SJSA1 (cell line): Measurements from ENCODE around the gene CDYL. TPM values are rescaled to one million over a fixed set of nuclear protein-coding genes. Genes with fewer than 3 reads are reported as not detected.
A peak's percentile ranks its signal among the peaks of the same experiment; 100 is the strongest.

Source experiments
- DNase-seq, 2 experiments: peaks; one replicate each; pipeline ENCODE4 v3.0.0-alpha.2; 2015 to 2020; ENCODE audit warnings: low spot score in 2 of 2, low read depth in 1 of 2
- H3K27ac ChIP-seq: fragments of 250-450 bp; sonication (Bioruptor Pico); 2 replicates; pipeline ENCODE4 v1.5.1; 2020; ENCODE audit warnings: mild to moderate bottlenecking, moderate library complexity
- H3K27me3 ChIP-seq: fragments of 250-450 bp; sonication (Bioruptor Pico); replicated peaks from 2 replicates; pipeline ENCODE4 v1.5.1; 2020; ENCODE audit warnings: mild to moderate bottlenecking, moderate library complexity
- H3K36me3 ChIP-seq: fragments of 250-450 bp; sonication (Bioruptor Pico); 2 replicates; pipeline ENCODE4 v1.5.1; 2020; ENCODE audit warnings: mild to moderate bottlenecking
- H3K4me1 ChIP-seq: fragments of 250-450 bp; sonication (Bioruptor Pico); replicated peaks from 2 replicates; pipeline ENCODE4 v1.6.1; 2021; ENCODE audit warnings: mild to moderate bottlenecking
- H3K4me3 ChIP-seq: fragments of 250-450 bp; sonication (Bioruptor Pico); 2 replicates; pipeline ENCODE4 v1.5.1; 2020; ENCODE audit warnings: mild to moderate bottlenecking
- H3K9me3 ChIP-seq: fragments of 250-450 bp; sonication (Bioruptor Pico); replicated peaks from 2 replicates; pipeline ENCODE4 v1.5.1; 2020; ENCODE audit warnings: mild to moderate bottlenecking
- total RNA-seq: library from RNA; depleted of rRNA; stranded (reverse); fragments of >200 nt; shearing (Covaris generic); gene quantifications from 2 replicates; pipeline ENCODE4 v1.2.3, GENCODE V29; 2014

CDYL gene
- total RNA-seq, 1 experiment from 2014 or later = 36.1 TPM

GRCh38 chr6:4777394-4777935 is 1.3 kb downstream of the CDYL start:
- Histone ChIP-seq H3K36me3 (peaks cover 15% of the 10 kb centered on the region; the same call in 1 of the 2 replicates), H3K27ac (peak overlapping the region; percentile 11; the same call in 1 of the 2 replicates), H3K27me3 (no peaks in the 10 kb centered on the region), H3K4me1 (peaks cover 26% of the 10 kb centered on the region), H3K4me3 (peak overlapping the region; percentile 70), H3K9me3 (peaks cover 6% of the 10 kb centered on the region; the same call in 1 of the 2 replicates)
- peak in 1 of 2 experiments; percentile 38 for DNase-seq

GRCh38 chr6:4778086-4778485 is 1.9 kb downstream of the CDYL start:
- no peak overlapping the region for H3K27ac ChIP-seq
- H3K36me3 ChIP-seq = peaks cover 15% of the 10 kb centered on the region; the same call in 1 of the 2 replicates
- H3K27me3 ChIP-seq = no peaks in the 10 kb centered on the region
- H3K4me1 ChIP-seq = peaks cover 26% of the 10 kb centered on the region
- peaks cover 6% of the 10 kb centered on the region; the same call in 1 of the 2 replicates for H3K9me3 ChIP-seq
- no peak overlapping the region; the same call in 1 of the 2 replicates for H3K4me3 ChIP-seq
- no peak for DNase-seq

- peaks cover 19% of the 10 kb centered on the region; the same call in 1 of the 2 replicates for H3K36me3 ChIP-seq
- H3K27ac ChIP-seq = no peak overlapping the region
- peaks cover 6% of the 10 kb centered on the region; the same call in 1 of the 2 replicates for H3K9me3 ChIP-seq
- DNase-seq = peak; percentile 19 to 55
- no peak overlapping the region for H3K4me3 ChIP-seq
- H3K27me3 ChIP-seq = no peaks in the 10 kb centered on the region
- peaks cover 22% of the 10 kb centered on the region for H3K4me1 ChIP-seq
These were observed 4.2 kb downstream of the CDYL start for GRCh38 chr6:4780360-4780812.

- no peak for DNase-seq
- peaks cover 19% of the 10 kb centered on the region for H3K4me1 ChIP-seq
- no peak overlapping the region for H3K27ac ChIP-seq
- H3K27me3 ChIP-seq = no peaks in the 10 kb centered on the region
- peaks cover 6% of the 10 kb centered on the region; the same call in 1 of the 2 replicates for H3K9me3 ChIP-seq
- H3K36me3 ChIP-seq = peaks cover 19% of the 10 kb centered on the region; the same call in 1 of the 2 replicates
- H3K4me3 ChIP-seq = no peak overlapping the region
These were observed 5.2 kb downstream of the CDYL start for GRCh38 chr6:4781426-4781825.

GRCh38 chr6:4781967-4782575 is 5.9 kb downstream of the CDYL start:
- no peak overlapping the region for H3K27ac ChIP-seq
- peaks cover 6% of the 10 kb centered on the region; the same call in 1 of the 2 replicates for H3K9me3 ChIP-seq
- H3K36me3 ChIP-seq = peaks cover 21% of the 10 kb centered on the region; the same call in 1 of the 2 replicates
- H3K27me3 ChIP-seq = no peaks in the 10 kb centered on the region
- H3K4me3 ChIP-seq = no peak overlapping the region
- DNase-seq = no peak
- H3K4me1 ChIP-seq = peaks cover 19% of the 10 kb centered on the region

GRCh38 chr6:4786996-4787395 is 10.8 kb downstream of the CDYL start:
- no peak overlapping the region for H3K4me3 ChIP-seq
- H3K36me3 ChIP-seq = 0 out of 2 replicates have a peak, but pooled peaks cover 6% of the 10 kb centered on the region
- DNase-seq = no peak
- no peaks in the 10 kb centered on the region for H3K27me3 ChIP-seq
- H3K9me3 ChIP-seq = no peaks in the 10 kb centered on the region
- H3K27ac ChIP-seq = no peak overlapping the region
- H3K4me1 ChIP-seq = no peaks in the 10 kb centered on the region

- no peaks in the 10 kb centered on the region for H3K27me3 ChIP-seq
- H3K27ac ChIP-seq = no peak overlapping the region
- H3K36me3 ChIP-seq = 0 out of 2 replicates have a peak, but pooled peaks cover 6% of the 10 kb centered on the region
- H3K4me3 ChIP-seq = no peak overlapping the region
- H3K9me3 ChIP-seq = no peaks in the 10 kb centered on the region
- H3K4me1 ChIP-seq = no peaks in the 10 kb centered on the region
- no peak for DNase-seq
These were observed 12.3 kb downstream of the CDYL start for GRCh38 chr6:4788482-4788881.

- Histone ChIP-seq H3K4me1 (no peaks in the 10 kb centered on the region), H3K9me3 (no peaks in the 10 kb centered on the region), H3K36me3 (0 out of 2 replicates have a peak, but pooled peaks cover 6% of the 10 kb centered on the region), H3K27me3 (no peaks in the 10 kb centered on the region), H3K4me3 (no peak overlapping the region), H3K27ac (no peak overlapping the region)
- DNase-seq = no peak
These were observed 12.9 kb downstream of the CDYL start for GRCh38 chr6:4788953-4789584.

- Histone ChIP-seq H3K4me1 (no peaks in the 10 kb centered on the region), H3K27me3 (no peaks in the 10 kb centered on the region), H3K36me3 (0 out of 2 replicates have a peak, but pooled peaks cover 2% of the 10 kb centered on the region), H3K4me3 (no peak overlapping the region), H3K27ac (no peak overlapping the region), H3K9me3 (no peaks in the 10 kb centered on the region)
- DNase-seq = no peak
These were observed 14.1 kb downstream of the CDYL start for GRCh38 chr6:4790158-4790899.

GRCh38 chr6:4794140-4794707 is 18.0 kb downstream of the CDYL start:
- Histone ChIP-seq H3K4me3 (no peak overlapping the region), H3K4me1 (no peaks in the 10 kb centered on the region), H3K27me3 (no peaks in the 10 kb centered on the region), H3K36me3 (no peaks in the 10 kb centered on the region), H3K9me3 (no peaks in the 10 kb centered on the region), H3K27ac (no peak overlapping the region)
- DNase-seq = no peak

- no peaks in the 10 kb centered on the region for H3K9me3 ChIP-seq
- H3K36me3 ChIP-seq = no peaks in the 10 kb centered on the region; the same call in 1 of the 2 replicates
- no peaks in the 10 kb centered on the region for H3K4me1 ChIP-seq
- no peak overlapping the region for H3K4me3 ChIP-seq
- no peak overlapping the region for H3K27ac ChIP-seq
- H3K27me3 ChIP-seq = no peaks in the 10 kb centered on the region
- DNase-seq = no peak
These were observed 21.4 kb downstream of the CDYL start for GRCh38 chr6:4797587-4797986.

- H3K4me1 ChIP-seq = 0 out of 2 replicates have a peak, but pooled peaks cover 6% of the 10 kb centered on the region
- H3K27ac ChIP-seq = no peak overlapping the region
- no peak for DNase-seq
- H3K27me3 ChIP-seq = no peaks in the 10 kb centered on the region
- no peaks in the 10 kb centered on the region; the same call in 1 of the 2 replicates for H3K36me3 ChIP-seq
- H3K4me3 ChIP-seq = no peak overlapping the region
- no peaks in the 10 kb centered on the region for H3K9me3 ChIP-seq
These were observed 23.7 kb downstream of the CDYL start for GRCh38 chr6:4799912-4800311.

GRCh38 chr6:4800662-4801061 is 24.5 kb downstream of the CDYL start:
- Histone ChIP-seq H3K4me3 (no peak overlapping the region), H3K4me1 (0 out of 2 replicates have a peak, but pooled peaks cover 6% of the 10 kb centered on the region), H3K27ac (no peak overlapping the region), H3K27me3 (no peaks in the 10 kb centered on the region), H3K36me3 (no peaks in the 10 kb centered on the region; the same call in 1 of the 2 replicates), H3K9me3 (no peaks in the 10 kb centered on the region)
- DNase-seq = no peak
